HG03159 (cell line): Measurements from ENCODE around the gene RIPOR1.
"Not testable (repeated sequence)": the region's sequence is repeated elsewhere in the genome, so short reads cannot be mapped to it uniquely, and the experiment has no call there.

Source experiments
- ATAC-seq: cut with Tn5 transposase; IDR thresholded peaks from one replicate; pipeline ENCODE4 v1.9.1; 2021; ENCODE audit warnings: mild to moderate bottlenecking, moderate library complexity; ENCODE audit not compliant: unreplicated experiment

The RIPOR1 gene, protein sequence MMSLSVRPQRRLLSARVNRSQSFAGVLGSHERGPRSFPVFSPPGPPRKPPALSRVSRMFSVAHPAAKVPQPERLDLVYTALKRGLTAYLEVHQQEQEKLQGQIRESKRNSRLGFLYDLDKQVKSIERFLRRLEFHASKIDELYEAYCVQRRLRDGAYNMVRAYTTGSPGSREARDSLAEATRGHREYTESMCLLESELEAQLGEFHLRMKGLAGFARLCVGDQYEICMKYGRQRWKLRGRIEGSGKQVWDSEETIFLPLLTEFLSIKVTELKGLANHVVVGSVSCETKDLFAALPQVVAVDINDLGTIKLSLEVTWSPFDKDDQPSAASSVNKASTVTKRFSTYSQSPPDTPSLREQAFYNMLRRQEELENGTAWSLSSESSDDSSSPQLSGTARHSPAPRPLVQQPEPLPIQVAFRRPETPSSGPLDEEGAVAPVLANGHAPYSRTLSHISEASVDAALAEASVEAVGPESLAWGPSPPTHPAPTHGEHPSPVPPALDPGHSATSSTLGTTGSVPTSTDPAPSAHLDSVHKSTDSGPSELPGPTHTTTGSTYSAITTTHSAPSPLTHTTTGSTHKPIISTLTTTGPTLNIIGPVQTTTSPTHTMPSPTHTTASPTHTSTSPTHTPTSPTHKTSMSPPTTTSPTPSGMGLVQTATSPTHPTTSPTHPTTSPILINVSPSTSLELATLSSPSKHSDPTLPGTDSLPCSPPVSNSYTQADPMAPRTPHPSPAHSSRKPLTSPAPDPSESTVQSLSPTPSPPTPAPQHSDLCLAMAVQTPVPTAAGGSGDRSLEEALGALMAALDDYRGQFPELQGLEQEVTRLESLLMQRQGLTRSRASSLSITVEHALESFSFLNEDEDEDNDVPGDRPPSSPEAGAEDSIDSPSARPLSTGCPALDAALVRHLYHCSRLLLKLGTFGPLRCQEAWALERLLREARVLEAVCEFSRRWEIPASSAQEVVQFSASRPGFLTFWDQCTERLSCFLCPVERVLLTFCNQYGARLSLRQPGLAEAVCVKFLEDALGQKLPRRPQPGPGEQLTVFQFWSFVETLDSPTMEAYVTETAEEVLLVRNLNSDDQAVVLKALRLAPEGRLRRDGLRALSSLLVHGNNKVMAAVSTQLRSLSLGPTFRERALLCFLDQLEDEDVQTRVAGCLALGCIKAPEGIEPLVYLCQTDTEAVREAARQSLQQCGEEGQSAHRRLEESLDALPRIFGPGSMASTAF

GRCh38 chr16:67528222-67528869, at the start of gene RIPOR1:
TSS of gene RIPOR1 (plus strand) at chr16:67528829. CDS start at chr16:67538447, 9,618 bp downstream.
- ATAC-seq: no peak

- ATAC-seq: peak; percentile 91
Measured at GRCh38 chr16:67480833-67481560, 47.6 kb upstream of the RIPOR1 start, which contains the start of gene ATP6V0D1. TSS of gene ATP6V0D1 (minus strand) at chr16:67481157. CDS start at chr16:67481086, 71 bp downstream.

DNA sequence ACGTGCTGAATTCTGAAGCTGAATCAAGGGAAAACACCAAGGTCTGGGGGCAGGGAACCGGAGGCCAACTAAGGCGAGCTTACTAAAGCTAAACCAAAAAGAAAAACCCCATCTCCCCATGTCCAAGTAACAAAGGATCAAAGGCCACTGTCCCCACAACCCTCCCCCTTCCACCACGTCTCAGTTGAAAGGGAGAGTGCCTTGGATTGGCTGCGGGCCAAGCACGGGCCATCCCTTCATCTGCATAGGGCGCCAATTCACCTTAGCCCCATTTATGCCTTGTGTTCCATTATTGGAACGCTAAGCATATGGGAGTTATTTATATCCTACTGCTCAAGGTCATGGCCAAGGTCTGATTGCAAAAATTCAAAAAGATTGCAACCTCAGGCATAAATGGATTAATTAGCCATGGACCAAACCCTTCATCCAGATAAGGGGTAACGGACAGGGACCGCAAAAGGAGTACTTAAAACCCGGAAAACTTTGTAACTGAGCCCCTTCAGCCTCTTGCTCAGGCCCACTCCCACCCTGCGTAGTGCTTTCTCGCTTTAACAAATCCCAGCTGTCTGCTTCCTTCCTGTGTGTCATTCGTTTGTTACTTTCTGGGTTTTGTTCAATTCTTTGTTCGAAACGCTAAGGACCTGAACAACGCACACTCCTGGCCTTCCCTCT, 46.9 kb upstream of the RIPOR1 start:
- ATAC-seq: peak; percentile 3

- no peak for ATAC-seq
Measured at GRCh38 chr16:67482233-67482924, 46.2 kb upstream of the RIPOR1 start.

DNA sequence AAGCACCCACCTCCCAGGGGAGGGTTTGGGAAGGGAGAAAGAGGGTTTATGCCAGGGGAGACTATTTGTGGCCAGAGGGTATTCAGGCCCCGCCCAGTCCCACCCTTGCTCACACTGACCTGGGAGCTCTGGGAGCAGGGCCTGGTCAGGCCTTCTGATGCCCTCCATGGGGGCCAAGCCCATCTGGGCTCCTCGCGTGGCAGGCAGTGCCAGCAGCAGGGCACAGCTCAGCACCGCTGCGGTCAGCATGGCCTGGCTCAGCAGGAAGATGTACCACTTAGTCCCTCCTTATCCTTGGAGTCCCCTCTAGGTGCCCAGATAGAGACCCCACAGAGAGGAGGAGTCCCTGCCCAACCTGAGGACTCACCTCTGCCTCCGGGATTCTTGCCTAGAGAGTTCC, 45.5 kb upstream of the RIPOR1 start, which contains the start of gene AGRP:
TSS of gene AGRP (minus strand) at position 398 of the 400 bp plus-strand sequence. CDS start at position 249, 149 bp downstream.
- ATAC-seq: no peak

GRCh38 chr16:67483731-67484525, 44.7 kb upstream of the RIPOR1 start:
- ATAC-seq: no peak

DNA sequence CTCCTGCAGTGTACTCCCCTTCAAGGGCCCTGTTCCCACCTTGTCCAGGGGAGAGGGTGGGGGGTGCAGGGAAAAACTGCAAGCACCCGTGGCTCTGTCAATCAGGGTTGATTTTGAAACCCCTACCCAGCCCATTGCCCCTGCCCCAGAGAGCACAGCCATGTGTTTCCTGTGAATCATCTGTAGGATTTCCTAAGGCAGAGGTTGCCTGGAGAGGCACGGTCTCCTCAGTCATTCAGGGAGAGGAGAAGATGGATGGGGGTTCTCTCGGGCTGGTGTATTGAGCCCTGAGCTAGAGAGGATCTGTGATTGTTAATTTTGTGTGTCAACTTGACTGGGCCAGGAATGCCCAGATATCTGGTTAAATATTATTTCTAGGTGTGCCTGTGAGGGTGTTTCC, 41.8 kb upstream of the RIPOR1 start:
- no peak for ATAC-seq

DNA sequence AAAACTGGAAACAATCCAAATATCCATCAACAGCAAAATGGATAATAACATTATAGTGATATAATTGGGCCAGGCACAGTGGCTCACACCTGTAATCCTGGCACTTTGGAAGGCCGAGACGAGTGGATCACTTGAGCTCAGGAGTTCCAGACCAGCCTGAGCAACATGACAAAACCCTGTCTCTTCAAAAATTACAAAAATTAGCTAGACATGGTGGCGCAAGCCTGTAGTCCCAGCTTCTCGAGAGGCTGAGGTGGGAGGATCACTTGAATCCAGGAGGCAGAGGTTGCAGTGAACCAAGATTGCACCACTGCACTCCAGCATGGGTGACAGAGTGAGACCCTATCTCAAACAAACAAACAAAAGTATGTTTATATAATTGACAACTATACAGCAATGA, 41.1 kb upstream of the RIPOR1 start:
- ATAC-seq: not testable (repeated sequence)

GRCh38 chr16:67489401-67490083, 39.1 kb upstream of the RIPOR1 start:
- no peak for ATAC-seq

DNA sequence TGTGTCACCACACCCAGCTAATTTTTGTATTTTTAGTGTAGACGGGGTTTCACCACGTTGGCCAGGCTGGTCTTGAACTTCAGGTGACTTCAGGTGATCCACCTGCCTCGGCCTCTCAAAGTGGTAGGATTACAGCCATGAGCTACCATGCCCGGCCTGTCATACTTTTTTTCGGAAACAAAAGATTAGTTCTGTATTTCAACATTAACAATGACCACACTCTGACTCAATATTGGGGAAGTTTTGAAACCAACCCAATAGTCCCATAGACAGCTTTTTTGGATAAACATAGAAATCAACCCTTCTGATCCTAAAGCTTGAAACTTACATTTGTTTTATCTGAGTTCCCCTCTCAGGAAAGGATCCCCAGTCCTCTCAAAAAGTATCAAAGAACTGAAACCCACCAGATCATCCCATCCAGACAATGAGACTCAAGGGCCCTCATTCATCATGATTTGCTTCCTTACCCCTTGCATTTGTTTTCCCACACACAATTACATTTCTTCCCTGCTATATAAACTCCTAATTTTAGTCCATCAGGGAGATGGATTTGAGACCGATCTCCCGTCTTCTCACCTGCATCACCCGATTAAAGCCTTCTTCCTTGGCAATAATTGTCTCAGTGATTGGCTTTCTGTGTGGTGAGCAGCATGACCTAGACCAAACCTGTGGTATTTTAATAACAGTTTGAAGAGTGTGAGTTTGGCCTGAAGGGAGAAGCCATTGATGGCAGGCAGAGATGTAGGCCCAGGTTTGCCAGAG, 38.1 kb upstream of the RIPOR1 start:
- no peak for ATAC-seq

GRCh38 chr16:67499106-67499505, 29.5 kb upstream of the RIPOR1 start:
- no peak for ATAC-seq

DNA sequence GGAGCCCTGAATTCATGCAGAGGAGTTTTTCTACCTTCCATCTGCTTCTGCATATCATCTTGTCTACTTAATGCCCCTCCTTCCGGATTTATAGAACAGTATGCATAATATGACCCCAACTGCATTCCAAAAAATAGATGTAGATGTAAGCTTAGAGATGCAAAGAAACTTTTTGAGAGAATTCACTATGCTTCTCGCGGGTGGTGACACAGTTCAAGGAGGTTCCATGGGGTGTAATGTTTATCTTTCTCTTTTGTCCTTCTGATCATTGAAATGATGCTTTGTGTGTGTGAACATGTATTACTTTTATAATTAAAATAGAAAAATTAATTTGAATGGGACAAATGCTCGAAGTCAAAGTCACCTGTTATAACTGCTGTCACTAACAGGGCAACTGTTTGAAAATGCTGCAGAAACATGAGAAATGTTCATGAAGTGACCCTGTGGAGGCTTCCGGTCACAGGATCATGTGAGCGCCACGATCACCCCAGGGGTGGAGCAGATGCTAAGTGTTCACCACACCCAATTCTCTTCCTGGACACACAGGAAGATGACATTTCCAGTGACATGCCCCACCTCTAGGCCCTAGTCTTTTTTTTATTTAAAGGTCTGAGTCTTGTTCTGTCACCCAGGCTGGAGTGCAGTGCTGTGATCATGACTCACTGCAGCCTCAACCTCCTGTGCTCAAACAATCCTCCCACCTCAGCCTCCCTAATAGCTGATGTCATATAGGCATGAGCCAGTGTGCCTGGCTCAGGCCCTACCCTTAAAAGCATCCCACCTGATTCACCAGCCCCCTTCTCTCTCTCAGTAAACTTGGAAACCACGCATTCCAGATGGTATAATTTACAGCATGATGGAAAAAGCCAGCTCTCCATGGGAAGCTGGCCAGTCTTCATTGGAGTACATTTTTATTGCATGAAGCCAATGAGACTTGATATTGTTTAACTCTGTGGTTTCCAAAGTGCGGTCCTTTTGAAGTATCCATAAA, 24.3 kb upstream of the RIPOR1 start:
- ATAC-seq: no peak

DNA sequence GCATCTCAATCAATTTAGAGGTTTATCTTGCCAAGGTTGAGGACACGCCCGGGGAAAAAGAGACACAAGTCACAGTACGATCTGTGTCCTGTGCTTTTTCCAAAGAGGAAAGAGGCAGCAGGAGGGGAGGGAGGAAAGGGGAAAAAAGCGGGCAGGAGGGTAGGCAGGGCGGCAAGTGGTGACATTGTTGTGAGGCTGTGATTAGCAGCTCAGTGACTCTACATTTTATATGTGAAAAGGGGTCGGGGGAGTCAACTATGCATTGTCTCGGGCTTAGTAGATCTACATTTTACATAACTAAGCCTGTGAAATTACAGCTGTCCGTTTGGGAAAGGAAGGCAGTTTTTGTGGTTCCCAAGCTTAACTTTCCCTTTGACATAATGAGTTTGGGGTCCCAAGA, 22.2 kb upstream of the RIPOR1 start:
- ATAC-seq: no peak

- ATAC-seq: no peak
Measured at GRCh38 chr16:67509016-67509415, 19.6 kb upstream of the RIPOR1 start.

- ATAC-seq: not testable (repeated sequence)
Measured at GRCh38 chr16:67513892-67514291, 14.7 kb upstream of the RIPOR1 start.
